Endothelial cell of umbilical vein (primary cell): ENCODE measurements around the gene AKNA. TPM values are rescaled to one million over a fixed set of nuclear protein-coding genes. Genes with fewer than 3 reads are reported as not detected.

Experiments used
- BruUV-seq: library from RNA; stranded (reverse); fragments of 400-500 nt; replicated peaks from 2 replicates; lab custom pipeline; 2021; lab: Mats Ljungman, UMichigan
- CTCF ChIA-PET: fragments of 300-600, 350-600 bp; sonication (Branson Sonifier 250); formaldehyde crosslinking; loops from one replicate; lab custom pipeline; 2021; ENCODE audit warnings: antibody characterized with exemption, inconsistent platforms; lab: Charles Lee
- POLR2A ChIA-PET: fragments of 300-600, 350-600 bp; sonication (Branson Sonifier 250); formaldehyde crosslinking; loops from one replicate; lab custom pipeline; 2021; ENCODE audit warnings: antibody characterized with exemption, inconsistent platforms; lab: Charles Lee
- DNase-seq: peaks from one replicate; pipeline ENCODE4 v3.0.0-alpha.2; 2011; ENCODE audit warnings: low read depth, low spot score
- FAIRE-seq: peaks from 2 replicates; lab custom pipeline; 2011; peaks lifted over from hg19 to GRCh38; lab: Jason Lieb, UNC
- H2AFZ ChIP-seq: 2 replicates; pipeline ENCODE4 v1.6.0; 2012; ENCODE audit warnings: low read depth, low read length, control low read depth, inconsistent platforms
- H3K27ac ChIP-seq: 2 replicates; pipeline ENCODE4 v1.5.1; 2011; ENCODE audit warnings: low read depth, mild to moderate bottlenecking, control low read depth, low read length, moderate library complexity; ENCODE audit not compliant: insufficient read depth
- H3K27me3 ChIP-seq, 2 experiments: 2 replicates each; pipeline versions ENCODE4 v1.6.0 to v1.6.1; 2011; ENCODE audit warnings: low read length in 2 of 2, mixed read lengths in 1 of 2; ENCODE audit not compliant: control insufficient read depth in 2 of 2, insufficient read depth in 2 of 2
- H3K36me3 ChIP-seq, 2 experiments: 2 replicates in 1 of 2; 3 replicates in 1 of 2; pipeline ENCODE4 v1.5.1; 2011; ENCODE audit warnings: low read length in 2 of 2, mild to moderate bottlenecking in 1 of 2, moderate library complexity in 1 of 2; ENCODE audit not compliant: control insufficient read depth in 2 of 2, insufficient read depth in 2 of 2; ENCODE audit errors: extremely low read depth in 1 of 2
- H3K4me1 ChIP-seq: 3 replicates; pipeline ENCODE4 v1.5.1; 2011; ENCODE audit warnings: mild to moderate bottlenecking, low read length; ENCODE audit not compliant: control insufficient read depth, insufficient read depth; ENCODE audit errors: extremely low read depth
- H3K4me2 ChIP-seq: 2 replicates; pipeline ENCODE4 v1.6.1; 2011; ENCODE audit warnings: low read length, control low read depth, mixed read lengths; ENCODE audit not compliant: insufficient read depth
- H3K4me3 ChIP-seq, 3 experiments: fragments of 200-600 bp in 1 of 3; sonication (generic), shearing (Covaris generic) in 1 of 3; replicated peaks in 1 of 3; 2 replicates each; pipeline ENCODE4 v1.5.1; 2011 to 2016; ENCODE audit warnings: control low read depth in 3 of 3, low read length in 3 of 3, mild to moderate bottlenecking in 2 of 3, inconsistent platforms in 1 of 3, low read depth in 1 of 3, moderate library complexity in 1 of 3; ENCODE audit not compliant: insufficient read depth in 1 of 3
- H3K79me2 ChIP-seq: 2 replicates; pipeline ENCODE4 v1.6.0; 2012; ENCODE audit warnings: low read length, inconsistent platforms; ENCODE audit not compliant: control insufficient read depth, insufficient read depth
- H3K9ac ChIP-seq: replicated peaks from 2 replicates; pipeline ENCODE3; 2011; ENCODE audit warnings: low read length, control low read depth; ENCODE audit not compliant: insufficient read depth; ENCODE audit errors: extremely low read depth
- H3K9me1 ChIP-seq: replicated peaks from 3 replicates; pipeline ENCODE4 v1.6.0; 2011; ENCODE audit warnings: mild to moderate bottlenecking, low read length; ENCODE audit not compliant: control insufficient read depth, insufficient read depth; ENCODE audit errors: extremely low read depth
- H3K9me3 ChIP-seq: replicated peaks from 2 replicates; pipeline ENCODE4 v1.5.1; 2012; ENCODE audit warnings: low read length, inconsistent platforms; ENCODE audit not compliant: control insufficient read depth, insufficient read depth
- H4K20me1 ChIP-seq: replicated peaks from 2 replicates; pipeline ENCODE3; 2011; ENCODE audit warnings: mild to moderate bottlenecking, low read length; ENCODE audit not compliant: control insufficient read depth, insufficient read depth; ENCODE audit errors: extremely low read depth
- EZH2 ChIP-seq: IDR thresholded peaks from 2 replicates; pipeline ENCODE4 v1.6.1; 2012; ENCODE audit warnings: borderline replicate concordance, low read depth, mild to moderate bottlenecking, moderate library complexity, low read length, inconsistent platforms; ENCODE audit not compliant: severe bottlenecking
- FOS ChIP-seq: IDR thresholded peaks from 2 replicates; pipeline ENCODE4 v1.6.1; 2011; ENCODE audit warnings: mild to moderate bottlenecking, low read length, moderate library complexity, borderline replicate concordance; ENCODE audit not compliant: insufficient read depth
- GATA2 ChIP-seq: IDR thresholded peaks from 2 replicates; pipeline ENCODE4 v1.7.0; 2011; ENCODE audit warnings: low read depth, mild to moderate bottlenecking, moderate library complexity, mixed read lengths, low read length; ENCODE audit not compliant: insufficient read length, insufficient read depth
- JUN ChIP-seq: IDR thresholded peaks from 2 replicates; pipeline ENCODE4 v1.6.1; 2011; ENCODE audit warnings: borderline replicate concordance, low read depth; ENCODE audit not compliant: insufficient read length, insufficient read depth
- POLR2A ChIP-seq: IDR thresholded peaks from 2 replicates; pipeline ENCODE4 v1.6.1; 2012; ENCODE audit warnings: low read depth, mild to moderate bottlenecking, control low read depth, low read length
- POLR2AphosphoS5 ChIP-seq: IDR thresholded peaks from 2 replicates; pipeline ENCODE4 v1.6.1; 2012; ENCODE audit warnings: low read depth, mild to moderate bottlenecking, control low read depth, low read length, moderate library complexity; ENCODE audit not compliant: insufficient read depth
- dilution Hi-C: fragments of 300-500 bp; cut with MboI; formaldehyde crosslinking; loops from one replicate; pipeline ENCODE4 v1.15.0; 2019; ENCODE audit warnings: low sequenced_read_pairs; ENCODE audit not compliant: extremely low pct_ligation_motif_present
- intact Hi-C: fragments of 100-400 bp; cut with micrococcal nuclease; formaldehyde crosslinking; loops from one replicate; pipeline ENCODE4 v1.10.0; 2022
- polyA plus RNA-seq, 4 experiments: library from polyadenylated mRNA; depleted of rRNA in 3 of 4; stranded (reverse) in 3 of 4; unstranded in 1 of 4; fragments of >200 nt; gene quantifications; 2 replicates each; pipeline versions ENCODE4 v1.2.1 to v1.2.3, GENCODE V29; 2011 to 2012; ENCODE audit warnings: missing spikeins in 1 of 4
- total RNA-seq: library from RNA; stranded (reverse); gene quantifications from 2 replicates; pipeline ENCODE4 v1.2.3, GENCODE V29; 2021
- TF ChIP-seq, protein P1 (sequence below): IDR thresholded peaks from 2 replicates; pipeline ENCODE4 v1.6.1; 2011; ENCODE audit not compliant: insufficient read depth, insufficient read length
- TF ChIP-seq, protein P2 (sequence below), 2 donors: IDR thresholded peaks; 1 replicate in 1 of 2; 2 replicates in 1 of 2; pipeline ENCODE4 v1.5.1; 2011; ENCODE audit warnings: low read length in 2 of 2, mild to moderate bottlenecking in 2 of 2, moderate library complexity in 2 of 2, control low read depth in 1 of 2, inconsistent platforms in 1 of 2, low read depth in 1 of 2; ENCODE audit not compliant: insufficient read depth in 1 of 2; ENCODE audit errors: extremely low read depth in 1 of 2

Gene AKNA
- total and polyA plus RNA-seq, 2 donors (not counting 3 experiments of a cell fraction or from before 2014, with no cell fraction given) = 11.3 to 22.4 TPM

DNA sequence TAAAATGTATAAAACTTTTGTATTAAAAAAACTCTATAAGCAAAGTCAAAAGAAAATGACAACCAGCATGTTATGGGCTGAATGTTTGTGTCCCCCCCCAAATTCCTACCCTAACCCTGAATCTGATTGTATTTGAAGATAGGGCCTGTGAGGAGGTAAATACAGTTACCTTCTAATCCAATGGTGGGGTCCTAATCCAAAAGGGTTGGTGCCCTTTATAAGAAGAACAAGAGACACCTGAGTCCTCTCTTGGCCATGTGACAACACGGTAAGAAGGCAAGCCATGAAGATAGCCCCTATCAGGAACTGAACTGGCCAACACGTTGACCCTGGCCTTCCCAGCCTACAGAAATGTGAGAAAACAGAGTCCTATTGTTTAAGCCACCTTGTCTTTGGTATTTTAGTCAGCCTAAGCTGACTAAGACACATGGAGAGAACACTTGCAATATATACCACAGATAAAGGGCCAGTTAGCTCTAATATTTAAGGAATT, 49.7 kb upstream of the AKNA start:
- Histone ChIP-seq H2AFZ (no peak overlapping the region), H3K36me3 (no peaks in the 10 kb centered on the region), H3K4me2 (no peak overlapping the region), H3K27me3 (peaks cover 0 to 3% of the 10 kb centered on the region in 2 experiments), H4K20me1 (no peaks in the 10 kb centered on the region), H3K27ac (no peak overlapping the region), H3K9me1 (no peaks in the 10 kb centered on the region), H3K9ac (no peak overlapping the region), H3K9me3 (no peaks in the 10 kb centered on the region), H3K4me1 (no peaks in the 10 kb centered on the region), H3K4me3 (no peak overlapping the region), H3K79me2 (no peaks in the 10 kb centered on the region)
- FAIRE-seq (no peak), DNase-seq (no peak)
- ChIA-PET CTCF (interaction anchor here (1.2 to 10.9 kb wide), 3 partner anchors 32 to 243 kb away, joined by 3 to 159 read pairs (median 3); no protein-coding TSS in a partner anchor), POLR2A (no interaction called here)
- dilution Hi-C loops (no loop called here), intact Hi-C loops (no loop called here)
- no TSS peak for BruUV-seq
- TF ChIP-seq EZH2 (no peak), FOS (no peak), POLR2A (no peak), POLR2AphosphoS5 (no peak), GATA2 (no peak)
- TF ChIP-seq, protein P1, sequence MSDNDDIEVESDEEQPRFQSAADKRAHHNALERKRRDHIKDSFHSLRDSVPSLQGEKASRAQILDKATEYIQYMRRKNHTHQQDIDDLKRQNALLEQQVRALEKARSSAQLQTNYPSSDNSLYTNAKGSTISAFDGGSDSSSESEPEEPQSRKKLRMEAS = no peak

DNA sequence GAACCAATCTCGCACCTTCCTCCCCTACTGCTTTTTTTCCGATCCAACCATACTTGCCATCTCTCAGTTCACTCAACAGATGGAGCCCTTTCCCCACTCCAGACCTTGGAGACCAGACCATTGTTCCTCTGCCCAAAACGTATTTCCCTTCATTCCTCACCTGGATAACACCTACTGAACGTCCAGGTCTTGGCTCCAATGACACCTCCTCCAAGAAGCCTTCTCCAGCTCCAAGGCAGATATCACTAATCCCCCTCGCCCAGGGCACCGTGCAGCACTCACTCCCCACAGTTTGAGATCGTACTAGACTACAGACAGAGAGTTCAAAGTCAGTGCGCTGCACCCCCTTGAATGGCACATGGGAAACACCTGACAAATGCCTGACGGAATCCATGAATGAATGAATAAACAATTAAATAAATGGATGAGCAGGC, 47.1 kb upstream of the AKNA start:
- dilution Hi-C loops = no loop called here
- peak; percentile 23 for DNase-seq

More for the DNA sequence above, 47.1 kb upstream of the AKNA start:
- Histone ChIP-seq H3K9ac (no peak overlapping the region), H3K9me1 (no peaks in the 10 kb centered on the region), H3K9me3 (no peaks in the 10 kb centered on the region), H2AFZ (no peak overlapping the region), H3K4me3 (no peak overlapping the region), H3K27ac (no peak overlapping the region), H3K4me2 (no peak overlapping the region), H4K20me1 (no peaks in the 10 kb centered on the region), H3K79me2 (no peaks in the 10 kb centered on the region), H3K27me3 (peaks cover 3 to 4% of the 10 kb centered on the region in 2 experiments), H3K36me3 (no peaks in the 10 kb centered on the region), H3K4me1 (no peaks in the 10 kb centered on the region)
- ChIA-PET POLR2A (no interaction called here), CTCF (interaction anchor here (0.8 to 10.9 kb wide), 17 partner anchors 11 to 580 kb away, joined by 3 to 159 read pairs (median 5); partner anchors contain the start of gene ATP6V1G1)
- TF ChIP-seq JUN = no peak
- TF ChIP-seq GATA2 = no peak
- no peak for TF ChIP-seq EZH2
- TF ChIP-seq, protein P2, sequence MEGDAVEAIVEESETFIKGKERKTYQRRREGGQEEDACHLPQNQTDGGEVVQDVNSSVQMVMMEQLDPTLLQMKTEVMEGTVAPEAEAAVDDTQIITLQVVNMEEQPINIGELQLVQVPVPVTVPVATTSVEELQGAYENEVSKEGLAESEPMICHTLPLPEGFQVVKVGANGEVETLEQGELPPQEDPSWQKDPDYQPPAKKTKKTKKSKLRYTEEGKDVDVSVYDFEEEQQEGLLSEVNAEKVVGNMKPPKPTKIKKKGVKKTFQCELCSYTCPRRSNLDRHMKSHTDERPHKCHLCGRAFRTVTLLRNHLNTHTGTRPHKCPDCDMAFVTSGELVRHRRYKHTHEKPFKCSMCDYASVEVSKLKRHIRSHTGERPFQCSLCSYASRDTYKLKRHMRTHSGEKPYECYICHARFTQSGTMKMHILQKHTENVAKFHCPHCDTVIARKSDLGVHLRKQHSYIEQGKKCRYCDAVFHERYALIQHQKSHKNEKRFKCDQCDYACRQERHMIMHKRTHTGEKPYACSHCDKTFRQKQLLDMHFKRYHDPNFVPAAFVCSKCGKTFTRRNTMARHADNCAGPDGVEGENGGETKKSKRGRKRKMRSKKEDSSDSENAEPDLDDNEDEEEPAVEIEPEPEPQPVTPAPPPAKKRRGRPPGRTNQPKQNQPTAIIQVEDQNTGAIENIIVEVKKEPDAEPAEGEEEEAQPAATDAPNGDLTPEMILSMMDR (IDR thresholded peaks at IDR 0.05; ENCODE audit: extremely low read depth in 1 of 2, insufficient read depth in 1 of 2, low read depth in 1 of 2, low read length in 2 of 2) = peak; percentile 46 to 60
- no peak for TF ChIP-seq POLR2A
- BruUV-seq = no TSS peak
- intact Hi-C loops = loop anchor here (1.0 to 5.0 kb wide), 2 partner anchors 72 to 218 kb away; partner anchors contain the start of gene WHRN
- FAIRE-seq = peak; percentile 53
